Nephron progenitor cell (in vitro differentiated cells): ENCODE measurements around the gene PARP8.
A peak's percentile ranks its signal among the peaks of the same experiment; 100 is the strongest.
"Not testable (repeated sequence)": the region's sequence is repeated elsewhere in the genome, so short reads cannot be mapped to it uniquely, and the experiment has no call there.

ENCODE experiments used
- DNase-seq: peaks from one replicate; pipeline ENCODE4 v3.0.0; 2021
- H3K27ac Mint-ChIP-seq: 2 replicates; pipeline ENCODE4 v1.8.0; 2021; ENCODE audit warnings: mild to moderate bottlenecking, moderate library complexity, mixed read lengths
- H3K27me3 Mint-ChIP-seq: 2 replicates; pipeline ENCODE4 v1.8.0; 2021; ENCODE audit warnings: mild to moderate bottlenecking, low read depth, mixed read lengths; ENCODE audit not compliant: poor library complexity
- H3K36me3 Mint-ChIP-seq: 2 replicates; pipeline ENCODE4 v1.8.0; 2021; ENCODE audit warnings: low read depth, mixed read lengths
- H3K4me1 Mint-ChIP-seq: 2 replicates; pipeline ENCODE4 v1.8.0; 2021; ENCODE audit warnings: mixed read lengths
- H3K4me3 Mint-ChIP-seq: 2 replicates; pipeline ENCODE4 v1.8.0; 2021; ENCODE audit warnings: mild to moderate bottlenecking, moderate library complexity, mixed read lengths
- H3K9me3 Mint-ChIP-seq: 2 replicates; pipeline ENCODE4 v1.8.0; 2021; ENCODE audit warnings: mild to moderate bottlenecking, moderate library complexity, mixed read lengths
- TF ChIP-seq, protein P1 (sequence below): fragments of 200-600 bp; sonication (generic); IDR thresholded peaks from 2 replicates; pipeline ENCODE4 v1.5.0; 2021; ENCODE audit warnings: antibody characterized with exemption

The PARP8 gene

GRCh38 chr5:50766967-50767366 is 100.5 kb downstream of the PARP8 start:
- TF ChIP-seq, protein P1, sequence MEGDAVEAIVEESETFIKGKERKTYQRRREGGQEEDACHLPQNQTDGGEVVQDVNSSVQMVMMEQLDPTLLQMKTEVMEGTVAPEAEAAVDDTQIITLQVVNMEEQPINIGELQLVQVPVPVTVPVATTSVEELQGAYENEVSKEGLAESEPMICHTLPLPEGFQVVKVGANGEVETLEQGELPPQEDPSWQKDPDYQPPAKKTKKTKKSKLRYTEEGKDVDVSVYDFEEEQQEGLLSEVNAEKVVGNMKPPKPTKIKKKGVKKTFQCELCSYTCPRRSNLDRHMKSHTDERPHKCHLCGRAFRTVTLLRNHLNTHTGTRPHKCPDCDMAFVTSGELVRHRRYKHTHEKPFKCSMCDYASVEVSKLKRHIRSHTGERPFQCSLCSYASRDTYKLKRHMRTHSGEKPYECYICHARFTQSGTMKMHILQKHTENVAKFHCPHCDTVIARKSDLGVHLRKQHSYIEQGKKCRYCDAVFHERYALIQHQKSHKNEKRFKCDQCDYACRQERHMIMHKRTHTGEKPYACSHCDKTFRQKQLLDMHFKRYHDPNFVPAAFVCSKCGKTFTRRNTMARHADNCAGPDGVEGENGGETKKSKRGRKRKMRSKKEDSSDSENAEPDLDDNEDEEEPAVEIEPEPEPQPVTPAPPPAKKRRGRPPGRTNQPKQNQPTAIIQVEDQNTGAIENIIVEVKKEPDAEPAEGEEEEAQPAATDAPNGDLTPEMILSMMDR = no peak
- Mint-ChIP-seq H3K9me3 (peaks cover 9% of the 10 kb centered on the region), H3K27ac (peak overlapping the region; percentile 56)

DNA sequence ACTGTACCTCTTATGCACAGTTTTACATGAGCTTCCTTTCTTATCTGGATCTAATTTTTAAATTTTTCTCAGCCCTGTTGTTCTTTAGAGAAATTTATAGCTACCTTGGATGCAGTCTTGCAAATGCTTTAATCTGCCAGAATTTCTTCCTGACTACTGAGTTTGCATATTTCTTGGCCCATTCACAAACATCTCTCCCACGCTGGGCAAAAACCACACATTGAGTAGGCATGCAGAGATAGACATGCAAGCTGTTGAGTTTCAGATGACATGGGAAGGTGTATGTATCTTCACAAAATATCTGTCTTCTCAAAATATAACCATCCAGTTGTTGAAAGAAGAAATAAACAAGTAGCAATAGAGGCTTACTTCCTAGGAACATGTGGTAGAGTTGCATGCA is 101.2 kb downstream of the PARP8 start:
- TF ChIP-seq, protein P1 = no peak
- Mint-ChIP-seq H3K9me3 (peaks cover 14% of the 10 kb centered on the region), H3K4me1 (no peaks in the 10 kb centered on the region), H3K4me3 (no peak overlapping the region), H3K27me3 (no peaks in the 10 kb centered on the region), H3K36me3 (peaks cover 49% of the 10 kb centered on the region), H3K27ac (no peak overlapping the region)
- DNase-seq = no peak

More at GRCh38 chr5:50766967-50767366, 100.5 kb downstream of the PARP8 start:
- Mint-ChIP-seq H3K27me3 (no peaks in the 10 kb centered on the region), H3K4me1 (no peaks in the 10 kb centered on the region), H3K36me3 (peaks cover 48% of the 10 kb centered on the region), H3K4me3 (no peak overlapping the region)
- DNase-seq = no peak

DNA sequence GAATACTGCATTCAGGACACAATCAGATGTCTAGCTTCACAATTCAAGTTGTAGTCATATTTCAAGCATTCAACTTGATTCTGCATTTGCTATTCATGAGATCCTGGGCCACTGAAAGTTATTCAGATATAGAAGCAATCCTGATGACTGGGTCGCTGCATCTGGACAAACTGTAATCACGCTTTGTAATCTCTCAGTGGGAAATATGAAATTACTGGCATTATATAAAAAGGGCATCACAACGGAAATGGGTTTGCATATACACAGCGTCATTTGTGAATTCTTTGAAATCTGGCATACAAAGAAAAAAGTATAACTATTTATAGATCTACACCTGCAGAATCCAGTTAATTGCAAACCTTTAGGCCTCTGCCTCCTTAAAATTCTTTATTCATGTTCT is 102.2 kb downstream of the PARP8 start:
- H3K27ac Mint-ChIP-seq = no peak overlapping the region
- TF ChIP-seq, protein P1 = no peak
- DNase-seq = no peak
- H3K4me1 Mint-ChIP-seq = no peaks in the 10 kb centered on the region
- peaks cover 24% of the 10 kb centered on the region for H3K9me3 Mint-ChIP-seq
- no peaks in the 10 kb centered on the region for H3K27me3 Mint-ChIP-seq
- H3K4me3 Mint-ChIP-seq = no peak overlapping the region
- peaks cover 56% of the 10 kb centered on the region for H3K36me3 Mint-ChIP-seq

DNA sequence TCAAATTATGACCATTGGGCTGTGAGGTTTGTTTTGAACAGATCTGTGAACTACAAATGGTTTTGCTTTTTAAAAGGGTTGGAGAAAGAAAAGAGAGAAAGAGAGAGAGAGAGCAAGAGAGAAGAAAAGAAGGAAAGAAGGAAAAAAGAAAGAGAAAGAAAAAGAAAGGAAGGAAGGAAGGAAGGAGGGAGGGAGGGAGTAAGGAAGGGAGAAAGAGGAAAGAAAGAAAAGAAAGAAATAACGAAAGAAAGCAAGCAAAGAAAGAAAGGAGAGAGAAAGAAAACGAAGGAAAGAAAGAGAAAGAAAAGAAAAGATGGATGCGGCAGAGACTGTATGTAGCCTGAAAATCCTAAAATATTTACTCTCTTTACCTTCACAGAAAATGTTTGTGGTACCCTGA is 104.0 kb downstream of the PARP8 start:
- Mint-ChIP-seq H3K27me3 (peaks cover 2% of the 10 kb centered on the region), H3K4me3 (no peak overlapping the region), H3K4me1 (no peaks in the 10 kb centered on the region), H3K36me3 (peaks cover 62% of the 10 kb centered on the region), H3K27ac (no peak overlapping the region), H3K9me3 (peaks cover 40% of the 10 kb centered on the region)
- TF ChIP-seq, protein P1 = no peak
- no peak for DNase-seq

DNA sequence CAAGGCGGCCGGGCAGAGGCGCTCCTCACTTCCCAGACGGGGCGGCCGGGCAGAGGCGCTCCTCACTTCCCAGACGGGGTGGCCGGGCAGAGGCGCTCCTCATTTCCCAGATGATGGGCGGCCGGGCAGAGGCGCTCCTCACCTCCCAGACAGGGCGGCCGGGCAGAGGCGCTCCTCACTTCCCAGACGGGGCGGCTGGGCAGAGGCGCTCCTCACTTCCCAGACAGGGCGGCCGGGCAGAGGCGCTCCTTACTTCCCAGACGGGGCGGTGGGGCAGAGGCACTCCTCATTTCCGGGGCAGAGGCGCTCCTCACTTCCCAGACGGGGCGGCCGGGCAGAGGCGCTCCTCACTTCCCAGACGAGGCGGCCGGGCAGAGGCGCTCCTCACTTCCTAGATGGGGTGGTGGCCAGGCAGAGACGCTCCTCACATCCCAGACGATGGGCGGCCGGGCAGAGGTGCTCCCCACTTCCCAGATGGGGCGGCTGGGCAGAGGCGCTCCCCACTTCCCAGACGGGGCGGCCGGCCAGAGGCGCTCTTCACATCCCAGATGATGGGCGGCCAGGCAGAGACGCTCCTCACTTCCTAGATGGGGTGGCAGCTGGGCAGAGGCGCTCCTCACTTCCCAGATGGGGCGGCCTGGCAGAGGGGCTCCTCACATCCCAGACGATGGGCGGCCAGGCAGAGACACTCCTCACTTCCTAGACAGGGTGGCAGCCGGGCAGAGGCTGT is 108.2 kb downstream of the PARP8 start:
- H3K27ac Mint-ChIP-seq = not testable (repeated sequence)
- H3K9me3 Mint-ChIP-seq = peaks cover 50% of the 10 kb centered on the region

DNA sequence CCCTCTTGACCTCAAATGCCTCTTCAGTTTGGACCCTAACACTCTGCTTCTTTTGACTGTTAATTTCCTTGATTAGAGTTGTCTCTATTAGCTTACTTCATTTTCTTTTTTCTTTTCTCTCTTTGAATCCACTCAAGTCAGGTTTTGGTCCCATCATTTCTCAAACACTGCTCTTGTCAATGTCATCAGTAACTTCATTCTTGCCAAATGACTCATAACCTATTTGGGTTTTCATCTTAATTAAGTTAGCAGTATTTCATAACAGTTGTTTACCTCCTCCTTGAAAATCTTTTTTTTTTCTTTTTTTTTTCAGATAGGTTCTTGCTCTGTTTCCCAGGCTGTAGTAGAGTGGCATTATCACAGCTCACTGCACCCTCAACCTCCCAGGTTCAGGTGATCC is 119.6 kb downstream of the PARP8 start:
- TF ChIP-seq, protein P1 = no peak
- Mint-ChIP-seq H3K36me3 (peaks cover 50% of the 10 kb centered on the region), H3K27ac (no peak overlapping the region), H3K9me3 (no peaks in the 10 kb centered on the region), H3K4me1 (no peaks in the 10 kb centered on the region), H3K27me3 (no peaks in the 10 kb centered on the region), H3K4me3 (no peak overlapping the region)
- DNase-seq = no peak

More for the DNA sequence above, 108.2 kb downstream of the PARP8 start:
- not testable (repeated sequence) for DNase-seq, H3K4me3 Mint-ChIP-seq, H3K4me1 Mint-ChIP-seq, H3K27me3 Mint-ChIP-seq
- H3K36me3 Mint-ChIP-seq = peaks cover 80% of the 10 kb centered on the region
